ENCODE measurements around the gene DNM3.

The DNM3 gene

GRCh38 chr1:172447641-172448040, 606.3 kb downstream of the DNM3 start:
- no peak for DNase-seq

DNA sequence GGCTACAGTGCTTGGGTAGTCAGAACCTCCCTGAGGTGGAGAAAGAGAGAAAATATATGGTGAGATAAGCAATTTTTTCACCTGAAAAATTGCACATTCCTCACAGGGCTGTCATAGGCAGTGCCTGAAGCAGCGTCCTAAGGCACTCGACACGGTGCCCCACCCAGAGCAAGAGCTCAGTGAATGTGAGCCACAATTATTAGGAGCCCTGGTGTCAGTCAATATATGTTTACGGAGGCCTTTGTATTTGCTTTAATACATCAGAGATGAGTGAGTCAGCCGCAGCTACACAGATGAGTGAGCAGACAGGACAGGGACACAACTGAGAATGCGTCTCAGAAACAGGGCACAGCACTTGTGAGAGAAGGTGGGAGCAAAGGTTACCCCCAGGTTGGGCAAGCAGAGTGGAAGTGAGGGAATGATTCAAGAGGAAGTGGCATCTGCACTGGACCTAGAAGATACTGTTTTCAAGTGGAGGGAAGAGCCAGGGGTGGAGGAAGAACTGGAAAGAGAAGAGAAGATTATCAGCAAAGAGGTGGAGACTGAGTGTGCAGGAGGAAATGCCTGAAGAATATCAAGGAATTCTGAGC, 607.8 kb downstream of the DNM3 start:
- DNase-seq = no peak

DNA sequence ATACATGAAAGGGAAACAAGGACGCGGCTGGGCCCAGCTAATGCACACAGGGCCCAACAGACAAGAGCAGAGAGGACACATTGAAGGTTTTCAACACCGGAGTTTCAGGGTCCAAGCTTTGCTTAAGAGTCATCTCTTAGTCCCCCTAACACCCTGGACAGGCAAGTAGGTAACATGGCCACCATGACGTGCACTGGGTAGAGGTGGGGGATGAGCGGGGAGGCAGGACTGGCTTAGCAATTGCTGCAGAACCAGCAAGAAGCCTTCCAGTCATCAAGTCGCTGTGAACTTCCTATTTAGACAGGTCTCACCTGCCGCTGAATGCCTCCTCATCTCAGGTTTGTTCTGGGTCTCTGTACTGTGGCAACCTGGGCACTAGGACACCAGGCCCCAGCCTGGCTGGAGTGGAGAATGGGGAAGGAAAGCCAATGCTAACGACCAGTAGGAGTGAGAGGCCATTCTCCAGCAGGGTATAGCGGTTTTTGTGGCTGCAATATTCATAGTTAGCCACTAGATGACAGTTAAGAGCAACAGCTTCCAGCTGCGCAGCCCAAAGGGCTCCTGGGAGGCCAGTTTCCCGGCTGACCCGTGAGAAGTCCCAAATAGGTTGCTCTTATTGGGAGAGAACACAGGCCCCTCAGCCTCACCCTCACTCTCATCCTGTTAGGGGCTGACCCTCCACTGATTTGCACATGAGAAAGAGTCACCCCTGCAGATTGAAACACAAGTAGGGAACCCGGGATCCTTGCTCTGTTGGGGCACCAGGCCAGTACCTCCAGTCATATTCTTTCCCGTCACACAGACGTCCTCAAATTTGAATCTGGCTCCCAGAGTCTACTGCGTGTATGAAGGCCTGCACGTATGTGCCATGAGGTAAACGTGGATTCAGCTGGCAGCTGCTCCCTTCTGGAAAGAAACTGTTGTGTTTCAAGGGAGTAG, 608.6 kb downstream of the DNM3 start:
- DNase-seq = peak; percentile 42

GRCh38 chr1:172450524-172450885, 609.2 kb downstream of the DNM3 start:
- peak; percentile 11 for DNase-seq

GRCh38 chr1:172451002-172451443, 609.7 kb downstream of the DNM3 start:
- DNase-seq = peak; percentile 17

GRCh38 chr1:172452536-172453152, 611.3 kb downstream of the DNM3 start:
- no peak for DNase-seq

GRCh38 chr1:172453153-172453545, 611.9 kb downstream of the DNM3 start:
- DNase-seq = no peak

GRCh38 chr1:172453607-172454006, 612.3 kb downstream of the DNM3 start:
- DNase-seq = no peak

GRCh38 chr1:172455451-172455850, 614.2 kb downstream of the DNM3 start:
- no peak for DNase-seq

DNA sequence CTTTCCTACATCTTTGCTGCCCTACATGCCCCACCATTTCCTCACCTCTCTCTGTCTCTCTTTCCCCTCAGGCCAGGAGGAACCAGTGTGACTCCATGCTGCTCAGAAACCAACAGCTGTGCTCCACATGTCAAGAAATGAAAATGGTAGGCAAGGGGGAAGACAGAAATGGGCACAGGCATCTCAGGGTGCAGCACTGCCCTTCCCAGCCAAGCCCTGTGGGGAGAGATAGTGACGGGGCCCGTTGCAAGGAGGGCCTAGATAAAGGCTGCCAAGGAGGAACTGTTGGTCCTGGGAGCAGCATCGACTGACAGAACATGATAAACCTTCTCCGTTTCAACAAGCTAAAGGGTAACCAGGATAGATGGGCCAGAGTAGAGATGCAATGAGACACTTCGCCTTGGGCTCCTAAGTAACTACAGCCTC, 615.1 kb downstream of the DNM3 start:
- no peak for DNase-seq

GRCh38 chr1:172457479-172458130, 616.3 kb downstream of the DNM3 start:
- no peak for DNase-seq

GRCh38 chr1:172460177-172460576, 618.9 kb downstream of the DNM3 start:
- DNase-seq = no peak

DNA sequence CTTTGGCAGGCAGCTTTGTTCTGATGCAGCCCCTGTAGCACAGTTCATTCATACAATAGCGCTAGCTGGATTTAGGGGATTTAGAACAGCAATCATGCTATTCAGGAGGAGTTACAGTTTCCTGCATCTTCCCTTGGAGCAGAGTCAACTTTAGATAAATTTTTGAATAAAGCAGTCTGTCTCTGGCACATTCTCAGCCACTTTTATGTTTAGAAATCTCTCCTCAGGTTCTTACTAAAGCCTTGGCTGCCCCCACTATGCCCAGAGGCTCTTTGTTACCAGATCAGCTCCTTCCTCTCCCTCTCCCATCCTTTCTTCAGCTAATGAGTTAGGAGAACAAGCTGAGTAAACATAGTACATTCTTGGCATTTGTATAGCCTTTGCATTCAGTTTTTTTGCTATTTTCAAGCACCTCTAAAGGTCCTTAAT, 619.6 kb downstream of the DNM3 start:
- DNase-seq = no peak

All from NCI-H1092 treated with DMSO at 0.1 percent for 48 hours (cell line).